HG02981 (cell line): Measurements from ENCODE around the gene USP33.
"Not testable (repeated sequence)": the region's sequence is repeated elsewhere in the genome, so short reads cannot be mapped to it uniquely, and the experiment has no call there.

Experiments
- ATAC-seq: cut with Tn5 transposase; IDR thresholded peaks from one replicate; pipeline ENCODE4 v1.9.1; 2021; ENCODE audit warnings: mild to moderate bottlenecking, moderate library complexity; ENCODE audit not compliant: unreplicated experiment

Gene USP33

DNA sequence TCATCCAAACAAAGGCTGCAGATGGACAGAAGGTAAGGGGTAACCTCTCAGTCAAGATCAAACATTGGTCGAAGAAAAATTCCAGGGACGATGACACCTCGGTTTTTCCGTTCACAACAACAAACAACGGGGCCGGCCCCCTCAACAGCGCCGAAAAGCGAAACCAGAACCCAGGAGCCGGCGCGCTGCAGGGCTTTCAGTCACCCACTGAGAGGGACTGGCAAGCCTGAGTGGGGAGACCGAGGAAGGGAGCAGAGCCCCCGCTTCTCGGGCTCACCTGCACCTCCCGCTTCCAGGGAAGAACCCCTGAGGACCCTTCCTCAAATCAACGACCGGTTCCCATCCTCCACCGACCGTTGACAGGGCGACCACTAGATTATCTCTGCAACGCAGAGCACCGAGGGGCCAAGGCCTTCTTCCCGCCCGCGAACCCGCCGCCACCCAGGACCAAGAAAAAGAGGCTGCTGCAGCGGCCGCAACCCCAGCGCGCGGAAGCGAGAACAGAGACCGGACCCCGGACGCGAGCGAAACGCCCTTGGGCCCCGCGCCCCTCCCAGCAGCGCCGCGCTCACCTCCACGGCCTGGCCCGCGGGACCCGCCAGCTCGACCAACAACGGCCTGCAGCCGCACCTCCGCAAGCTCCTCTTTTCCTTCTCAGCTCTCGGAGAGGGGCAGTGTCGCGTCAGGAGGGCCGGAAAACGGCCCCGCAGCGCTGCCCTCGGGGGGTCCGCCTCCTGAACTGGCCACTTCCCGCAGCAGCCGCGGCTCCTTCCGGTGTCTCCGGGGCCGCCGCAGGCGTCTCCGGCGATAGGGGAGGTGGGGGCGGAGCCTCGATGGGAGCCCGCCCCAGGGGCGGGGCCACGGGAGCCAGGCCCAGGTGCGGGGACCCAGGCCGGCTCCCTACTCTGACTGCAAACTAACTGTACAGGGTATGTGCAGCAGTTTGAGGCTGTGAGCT is at the start of gene USP33:
Gene USP33, minus strand, starts transcription at position 782 of the 958 bp plus-strand sequence. CDS start 18,155 bp downstream, outside the sequence.
- ATAC-seq = peak; percentile 96

GRCh38 chr1:77803371-77803770 is 43.7 kb upstream of the USP33 start:
- ATAC-seq = no peak

DNA sequence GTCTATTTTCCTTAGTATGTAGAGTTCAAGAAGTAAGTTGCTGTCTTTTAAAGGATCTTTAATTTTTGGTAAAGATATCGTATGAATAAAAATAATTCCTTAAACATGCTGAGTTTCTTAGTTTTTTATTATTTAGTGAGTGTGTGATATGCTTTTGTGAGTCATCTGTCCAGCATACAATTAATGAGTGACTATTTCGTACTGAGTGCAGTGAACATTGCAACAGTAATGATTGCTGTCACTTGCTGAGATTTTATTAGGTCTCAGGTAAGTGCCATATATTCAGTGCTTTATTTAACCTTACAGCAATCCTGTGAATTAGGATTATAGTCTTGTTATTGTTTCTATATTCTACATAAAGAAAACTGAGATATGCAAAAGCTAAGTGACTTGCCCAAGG is 42.4 kb upstream of the USP33 start:
- no peak for ATAC-seq

DNA sequence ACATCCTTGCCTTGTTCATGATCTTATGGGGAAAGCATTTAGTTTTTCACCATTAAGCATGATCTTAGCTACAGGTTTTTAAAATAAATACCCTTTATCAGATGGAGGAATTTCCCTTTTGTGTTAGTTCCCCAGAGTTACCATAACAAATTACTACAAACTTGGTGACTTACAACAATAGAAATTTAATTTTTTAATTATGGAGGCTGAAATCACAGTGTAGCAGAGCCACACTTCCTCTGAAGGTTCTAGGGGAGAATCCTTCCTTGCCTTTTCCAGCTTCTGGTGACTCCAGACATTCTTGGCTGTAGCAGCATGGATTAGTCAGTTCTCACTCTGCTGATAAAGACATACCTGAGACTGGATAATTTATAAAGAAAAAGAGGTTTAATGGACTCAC is 38.3 kb upstream of the USP33 start:
- no peak for ATAC-seq

DNA sequence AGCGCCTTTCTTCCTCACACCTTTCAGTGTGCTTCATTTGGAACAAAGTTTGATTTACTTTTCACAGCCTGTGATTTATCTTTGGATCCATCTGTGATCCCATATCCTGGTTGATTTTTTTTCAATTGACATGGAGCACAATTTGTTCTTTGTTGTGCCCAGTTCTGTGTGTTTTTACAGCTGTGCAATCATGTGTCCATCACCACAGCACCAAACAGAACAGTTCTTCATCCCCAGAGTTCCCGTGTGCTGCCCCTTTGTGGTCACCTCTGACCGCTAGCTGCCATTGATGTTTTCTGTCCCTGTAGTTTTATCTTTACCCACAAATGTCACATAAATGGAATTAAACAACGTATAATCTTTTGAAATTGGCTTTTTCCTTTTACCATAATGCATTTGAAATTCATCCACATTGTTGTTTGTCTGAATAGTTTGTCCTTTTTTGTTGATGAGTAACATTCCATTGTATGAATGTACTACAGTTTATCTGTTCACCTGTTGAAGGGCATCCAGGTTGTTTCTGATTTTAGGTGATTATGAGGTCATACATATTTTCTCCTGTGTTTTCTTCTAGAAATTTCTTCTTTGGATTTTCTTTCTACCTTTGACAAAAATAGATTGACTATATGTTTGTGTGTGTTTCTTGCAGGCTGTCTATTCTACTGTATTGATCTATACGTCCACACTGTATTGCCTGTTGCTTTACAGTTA is 37.2 kb upstream of the USP33 start:
- no peak for ATAC-seq

GRCh38 chr1:77794550-77794949 is 34.9 kb upstream of the USP33 start:
- no peak for ATAC-seq

- ATAC-seq = not testable (repeated sequence)
These were observed 26.6 kb upstream of the USP33 start for GRCh38 chr1:77786093-77786741.

- no peak for ATAC-seq
These were observed 23.5 kb upstream of the USP33 start for GRCh38 chr1:77783141-77783540.

DNA sequence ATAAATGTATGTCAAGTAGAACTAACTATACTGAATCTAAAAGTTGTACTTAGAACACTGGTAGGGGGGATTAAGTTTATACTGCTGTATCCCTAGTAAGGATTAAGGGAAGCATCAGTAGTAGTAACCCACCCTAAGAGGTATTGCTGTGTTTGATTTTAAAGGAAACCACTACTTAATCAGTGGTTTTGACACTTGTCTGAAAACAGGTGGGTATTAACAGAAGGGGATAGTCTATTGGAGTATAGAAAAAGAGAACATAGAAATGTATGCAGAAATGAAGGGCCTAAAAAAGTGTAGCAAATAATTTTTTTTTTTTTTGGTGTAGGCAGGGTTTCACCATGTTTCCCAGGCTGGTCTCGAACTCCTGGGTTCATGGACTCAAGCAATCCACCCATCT is 22.0 kb upstream of the USP33 start:
- ATAC-seq = no peak

DNA sequence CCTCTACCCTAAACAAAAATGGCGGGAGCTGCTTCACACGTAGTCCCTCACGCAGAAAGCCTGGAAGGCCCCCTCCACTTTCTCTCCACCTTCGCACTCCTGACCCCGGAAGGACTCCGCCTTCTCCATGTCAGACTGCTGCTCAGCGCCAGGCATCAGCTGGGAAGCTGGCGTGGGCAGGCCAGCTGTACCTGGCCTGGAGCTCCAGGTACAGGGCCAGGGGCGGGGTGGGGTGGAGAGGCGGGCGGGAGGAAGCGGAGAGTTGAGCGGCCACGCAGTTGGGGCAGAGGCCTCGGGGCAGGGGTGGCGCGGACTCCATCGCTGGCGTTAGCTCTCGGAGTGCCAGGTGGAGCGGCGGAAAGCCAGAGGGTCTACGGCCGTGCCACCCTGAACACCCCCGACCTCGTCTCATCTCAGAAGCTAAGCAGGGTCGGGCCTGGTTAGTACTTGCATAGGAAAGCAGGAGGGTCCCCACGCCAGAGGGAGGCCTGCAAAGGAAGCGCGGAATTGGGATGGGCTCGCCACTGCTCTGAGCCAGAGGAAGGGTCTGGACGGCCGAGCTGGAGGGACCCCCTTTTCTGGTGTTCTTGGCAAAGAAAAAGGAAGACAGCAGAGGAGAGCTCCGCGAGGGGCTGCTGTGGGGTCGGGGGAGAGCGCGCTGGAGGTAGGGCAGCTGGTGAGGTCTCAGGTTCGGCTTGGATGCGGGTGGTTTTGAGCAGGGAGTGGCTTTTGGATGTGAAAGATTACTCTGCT is 20.1 kb upstream of the USP33 start, which contains the start of gene MIGA1:
Gene MIGA1, plus strand, starts transcription at position 121 of the 753 bp plus-strand sequence. CDS start 3,604 bp downstream, outside the sequence.
- ATAC-seq = peak; percentile 90

- no peak for ATAC-seq
These were observed 16.5 kb upstream of the USP33 start for GRCh38 chr1:77776007-77776700.

GRCh38 chr1:77768006-77768405 is 8.4 kb upstream of the USP33 start:
- ATAC-seq = no peak

DNA sequence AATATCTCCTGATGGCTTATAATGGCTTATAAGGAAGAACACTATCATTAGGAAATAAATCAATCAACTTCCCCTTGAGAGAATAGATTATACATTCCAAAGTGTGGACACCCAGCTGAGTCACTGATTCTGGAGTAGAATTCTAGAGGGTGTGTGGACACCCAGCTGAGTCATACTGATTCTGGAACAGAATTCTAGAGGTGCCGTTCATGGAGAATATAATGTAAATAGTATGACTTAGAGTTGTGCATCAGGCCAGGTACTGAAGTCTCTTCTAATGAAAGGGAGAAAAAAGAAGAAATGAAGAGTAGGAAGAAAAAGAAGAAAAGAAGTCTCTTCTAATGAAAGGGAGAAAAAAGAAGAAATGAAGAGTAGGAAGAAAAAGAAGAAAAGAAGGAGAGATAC is 2.4 kb upstream of the USP33 start:
- no peak for ATAC-seq

DNA sequence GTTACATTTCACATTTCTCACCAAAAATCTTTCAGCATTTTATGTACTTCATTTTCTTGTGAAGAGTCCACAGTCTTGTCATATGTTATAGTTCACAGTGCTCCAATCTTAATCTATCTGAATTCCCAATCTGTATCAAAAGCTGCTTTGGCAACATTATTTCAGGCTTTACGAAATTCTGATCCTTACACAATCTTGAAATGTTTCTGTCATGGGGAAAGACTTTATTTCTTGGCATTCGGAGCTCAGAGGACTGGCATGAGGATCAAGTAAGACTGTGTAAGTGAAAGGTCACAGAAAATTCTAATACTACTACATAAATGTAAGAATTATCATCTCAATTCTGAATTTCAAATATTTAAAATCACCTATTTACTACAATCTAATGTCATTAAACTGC is 2.0 kb downstream of the USP33 start:
- ATAC-seq = no peak

GRCh38 chr1:77757066-77757584 is 2.5 kb downstream of the USP33 start:
- no peak for ATAC-seq

DNA sequence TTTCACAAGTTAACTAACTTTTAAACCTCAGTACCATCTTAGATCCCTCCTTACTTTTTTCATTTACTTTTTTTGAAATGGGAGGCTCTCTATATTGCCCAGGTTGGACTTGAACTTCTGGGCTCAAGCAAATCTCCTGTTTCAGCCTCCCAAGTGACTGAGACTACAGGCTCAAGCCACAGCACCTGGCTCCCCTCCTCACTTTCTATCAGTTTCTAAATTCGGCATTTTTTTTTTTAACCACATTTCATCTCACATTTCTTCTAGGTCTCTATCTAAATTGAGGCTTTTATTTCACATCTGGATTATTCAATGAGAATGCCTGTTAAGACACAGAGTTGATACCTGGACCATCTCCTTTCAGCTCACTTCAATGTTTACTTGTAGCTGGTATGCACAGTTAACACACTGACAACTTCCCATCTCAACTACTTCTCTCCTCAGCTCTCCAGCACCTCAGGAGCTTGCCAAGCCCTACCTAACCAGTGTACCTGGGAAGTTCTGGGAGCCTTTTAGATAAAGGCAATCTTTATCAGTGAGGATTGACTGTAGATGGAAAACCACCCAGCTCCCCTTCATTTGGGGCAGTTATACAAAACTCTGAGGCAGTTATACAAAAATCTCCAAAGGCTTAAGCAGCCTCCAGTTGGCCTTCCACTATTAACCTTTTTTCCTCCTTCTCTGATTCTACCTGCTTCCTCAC is 3.4 kb downstream of the USP33 start:
- ATAC-seq = no peak

DNA sequence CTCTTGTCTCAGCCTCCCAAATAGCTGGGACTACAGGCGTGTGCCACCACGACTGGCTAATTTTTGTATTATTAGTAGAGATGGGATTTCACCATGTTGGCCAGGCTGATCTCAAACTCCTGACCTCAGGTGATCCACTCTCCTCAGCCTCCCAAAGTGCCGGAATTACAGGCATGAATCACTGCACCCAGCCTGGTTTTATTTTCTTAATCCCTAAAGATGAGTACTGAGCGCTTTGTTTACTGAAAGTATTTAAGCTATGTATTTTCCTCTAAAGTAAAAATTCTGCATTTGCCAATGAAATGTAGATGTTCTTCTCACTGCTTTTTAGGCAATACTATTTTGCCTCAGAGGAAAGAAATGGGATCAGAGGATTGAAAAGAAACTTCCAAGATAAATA is 10.2 kb downstream of the USP33 start:
- not testable (repeated sequence) for ATAC-seq

GRCh38 chr1:77744576-77744975 is 15.1 kb downstream of the USP33 start:
- ATAC-seq = no peak

GRCh38 chr1:77742011-77742555 is 17.6 kb downstream of the USP33 start:
- no peak for ATAC-seq
